Adrenal gland (tissue), 5 donors: ENCODE results near the gene MBNL1.

ENCODE experiments used
- POLR2A ChIP-seq, 2 donors: fragments of 450-650 bp; IDR thresholded peaks; one replicate each; pipeline ENCODE4 v1.6.1; 2017; ENCODE audit warnings: antibody characterized with exemption in 2 of 2, mild to moderate bottlenecking in 2 of 2, moderate library complexity in 1 of 2
- TF ChIP-seq, protein P1 (sequence below), 6 experiments: fragments of 450-650 bp in 4 of 6; fragments of 200-600 bp in 2 of 6; sonication (generic) in 1 of 6; IDR thresholded peaks; 1 replicate in 5 of 6; 2 replicates in 1 of 6; pipeline versions ENCODE4 v1.5.1 to v1.8.0; 2016 to 2021; ENCODE audit warnings: antibody characterized with exemption in 6 of 6, mild to moderate bottlenecking in 2 of 6, moderate library complexity in 1 of 6
- donor health status: DM: no; HTN: no; CAD: no.

DNA sequence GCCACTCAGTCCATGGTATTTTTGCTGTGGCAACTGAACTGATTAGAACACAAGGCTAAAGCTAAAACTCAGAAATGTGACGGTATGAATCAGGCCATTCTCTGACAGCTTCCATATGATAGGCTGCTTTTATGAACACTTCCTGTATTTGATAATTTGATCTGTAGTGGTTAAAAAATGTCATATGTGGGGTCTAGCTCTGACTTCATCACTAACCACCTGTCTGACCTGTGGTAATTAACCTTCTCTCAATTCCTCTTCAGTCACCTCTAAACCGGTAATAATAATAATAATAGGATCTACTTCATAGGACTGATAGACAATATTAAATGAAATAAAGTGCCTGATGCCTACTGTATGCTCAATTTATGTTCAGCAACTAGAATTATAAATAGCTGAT is 223.2 kb downstream of the MBNL1 start:
- TF ChIP-seq, protein P1, sequence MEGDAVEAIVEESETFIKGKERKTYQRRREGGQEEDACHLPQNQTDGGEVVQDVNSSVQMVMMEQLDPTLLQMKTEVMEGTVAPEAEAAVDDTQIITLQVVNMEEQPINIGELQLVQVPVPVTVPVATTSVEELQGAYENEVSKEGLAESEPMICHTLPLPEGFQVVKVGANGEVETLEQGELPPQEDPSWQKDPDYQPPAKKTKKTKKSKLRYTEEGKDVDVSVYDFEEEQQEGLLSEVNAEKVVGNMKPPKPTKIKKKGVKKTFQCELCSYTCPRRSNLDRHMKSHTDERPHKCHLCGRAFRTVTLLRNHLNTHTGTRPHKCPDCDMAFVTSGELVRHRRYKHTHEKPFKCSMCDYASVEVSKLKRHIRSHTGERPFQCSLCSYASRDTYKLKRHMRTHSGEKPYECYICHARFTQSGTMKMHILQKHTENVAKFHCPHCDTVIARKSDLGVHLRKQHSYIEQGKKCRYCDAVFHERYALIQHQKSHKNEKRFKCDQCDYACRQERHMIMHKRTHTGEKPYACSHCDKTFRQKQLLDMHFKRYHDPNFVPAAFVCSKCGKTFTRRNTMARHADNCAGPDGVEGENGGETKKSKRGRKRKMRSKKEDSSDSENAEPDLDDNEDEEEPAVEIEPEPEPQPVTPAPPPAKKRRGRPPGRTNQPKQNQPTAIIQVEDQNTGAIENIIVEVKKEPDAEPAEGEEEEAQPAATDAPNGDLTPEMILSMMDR (IDR thresholded peaks at IDR 0.05) = no peak
- TF ChIP-seq POLR2A (IDR thresholded peaks at IDR 0.05) = no peak
